Naive thymus-derived CD4-positive, alpha-beta T cell (primary cell): ENCODE data around the gene LDAH. TPM values are rescaled to one million over a fixed set of nuclear protein-coding genes. Genes with fewer than 3 reads are reported as not detected.

ENCODE experiments used
- ATAC-seq: fragments of 150-1000 bp; cut with Tn5 transposase; 2 replicates; pipeline ENCODE4 v1.10.0; 2021; ENCODE audit warnings: mild to moderate bottlenecking, moderate library complexity
- CTCF ChIA-PET: fragments of 350-600 bp; sonication (Branson Sonifier 250); formaldehyde crosslinking; loops from one replicate; lab custom pipeline; 2021; ENCODE audit warnings: antibody characterized with exemption; lab: Charles Lee
- POLR2A ChIA-PET: fragments of 350-600 bp; sonication (Branson Sonifier 250); formaldehyde crosslinking; loops from one replicate; lab custom pipeline; 2021; ENCODE audit warnings: antibody characterized with exemption, inconsistent platforms; lab: Charles Lee
- DNase-seq, 9 donors: peaks; one replicate each; pipeline versions ENCODE4 v3.0.0 to v3.0.0-alpha.2; 2020 to 2022; ENCODE audit warnings: mixed read lengths in 1 of 9
- H3K27ac ChIP-seq: one replicate; pipeline ENCODE4 v1.7.0; 2013; ENCODE audit warnings: mild to moderate bottlenecking, low read depth, low read length, moderate library complexity
- H3K27me3 ChIP-seq, 2 donors: one replicate each; pipeline ENCODE4 v1.7.0; 2013; ENCODE audit warnings: low read length in 2 of 2, mild to moderate bottlenecking in 2 of 2, moderate library complexity in 2 of 2; ENCODE audit not compliant: control insufficient read depth in 2 of 2, insufficient read depth in 2 of 2
- H3K36me3 ChIP-seq, 3 experiments: 1 replicate in 2 of 3; 2 replicates in 1 of 3; pipeline ENCODE4 v1.7.0; 2013; ENCODE audit warnings: low read length in 3 of 3, mild to moderate bottlenecking in 3 of 3, moderate library complexity in 1 of 3; ENCODE audit not compliant: insufficient read depth in 3 of 3, control insufficient read depth in 2 of 3
- H3K4me1 ChIP-seq, 2 donors: one replicate each; pipeline ENCODE4 v1.7.0; 2013; ENCODE audit warnings: low read length in 2 of 2, mild to moderate bottlenecking in 2 of 2, moderate library complexity in 1 of 2; ENCODE audit not compliant: control insufficient read depth in 2 of 2, insufficient read depth in 2 of 2
- H3K4me3 ChIP-seq: 2 replicates; pipeline ENCODE4 v1.7.0; 2013; ENCODE audit warnings: mild to moderate bottlenecking, low read length
- H3K9me3 ChIP-seq, 3 experiments: 1 replicate in 2 of 3; 2 replicates in 1 of 3; pipeline ENCODE4 v1.7.0; 2013; ENCODE audit warnings: low read length in 3 of 3; ENCODE audit not compliant: control insufficient read depth in 2 of 3
- H3K27ac Mint-ChIP-seq, 9 donors: one replicate each; pipeline ENCODE4 v1.8.0; 2020 to 2022; ENCODE audit warnings: mixed read lengths in 9 of 9, mild to moderate bottlenecking in 8 of 9, moderate library complexity in 5 of 9, inconsistent platforms in 2 of 9
- H3K27me3 Mint-ChIP-seq, 5 donors: one replicate each; pipeline ENCODE4 v1.8.0; 2021 to 2022; ENCODE audit warnings: mixed read lengths in 5 of 5, mild to moderate bottlenecking in 1 of 5
- H3K36me3 Mint-ChIP-seq, 5 donors: one replicate each; pipeline ENCODE4 v1.8.0; 2020 to 2022; ENCODE audit warnings: mixed read lengths in 5 of 5, mild to moderate bottlenecking in 3 of 5, inconsistent platforms in 1 of 5
- H3K4me1 Mint-ChIP-seq, 7 donors: one replicate each; pipeline ENCODE4 v1.8.0; 2020 to 2022; ENCODE audit warnings: mixed read lengths in 7 of 7, mild to moderate bottlenecking in 3 of 7, inconsistent platforms in 1 of 7
- H3K4me3 Mint-ChIP-seq, 10 donors: one replicate each; pipeline ENCODE4 v1.8.0; 2020 to 2022; ENCODE audit warnings: mild to moderate bottlenecking in 10 of 10, mixed read lengths in 10 of 10, moderate library complexity in 6 of 10, inconsistent platforms in 2 of 10
- H3K9me3 Mint-ChIP-seq, 11 donors: one replicate each; pipeline ENCODE4 v1.8.0; 2020 to 2022; ENCODE audit warnings: mixed read lengths in 11 of 11, mild to moderate bottlenecking in 4 of 11, inconsistent platforms in 1 of 11, moderate library complexity in 1 of 11
- intact Hi-C, 2 donors: fragments of 100-400 bp; cut with micrococcal nuclease; formaldehyde crosslinking; loops; one replicate each; pipeline ENCODE4 v1.15.1; 2023
- polyA plus RNA-seq, 2 donors: library from polyadenylated mRNA; unstranded; fragments of 300-500 nt; fragmentation: Illumina TruSeq; gene quantifications; one replicate each; pipeline ENCODE4 v1.2.3, GENCODE V29; 2021
- total RNA-seq, 6 experiments: library from RNA in 5 of 6; stranded (reverse) in 5 of 6; gene quantifications; 1 replicate in 5 of 6; 2 replicates in 1 of 6; pipeline ENCODE4 v1.2.3 and lab custom pipeline; 2021 to 2026

The LDAH gene
- total and polyA plus RNA-seq, 7 experiments from 2014 or later = 8.6 to 29.8 (median 15.8) TPM

- H3K9me3 ChIP-seq = no peaks in the 10 kb centered on the region
- H3K36me3 Mint-ChIP-seq = peaks cover 0 to 4% (median under 1%) of the 10 kb centered on the region in 5 donors
- peaks cover 0 to 6% (median 1%) of the 10 kb centered on the region in 7 donors for H3K4me1 Mint-ChIP-seq
- H3K27ac ChIP-seq = no peak overlapping the region
- H3K36me3 ChIP-seq = peaks cover 0 to 9% (median 0%) of the 10 kb centered on the region in 3 experiments
- H3K9me3 Mint-ChIP-seq = no peaks in the 10 kb centered on the region
- DNase-seq (no peak), ATAC-seq (peak; percentile 18)
- no peak overlapping the region for H3K4me3 Mint-ChIP-seq
- ChIA-PET CTCF (interaction anchor here (0.8 to 2.2 kb wide), 2 partner anchors 14 to 15 kb away, joined by 3 to 8 read pairs; no protein-coding TSS in a partner anchor), POLR2A (no interaction called here)
- H3K27ac Mint-ChIP-seq = no peak overlapping the region
- no peaks in the 10 kb centered on the region for H3K4me1 ChIP-seq
- intact Hi-C loops = no loop called here
- H3K4me3 ChIP-seq = no peak overlapping the region
- H3K27me3 Mint-ChIP-seq = peaks cover 5 to 31% (median 15%) of the 10 kb centered on the region in 5 donors
- H3K27me3 ChIP-seq = peaks cover 0 to 3% of the 10 kb centered on the region in 2 donors
Observed at GRCh38 chr2:20676353-20677215, 146.3 kb downstream of the LDAH start.

- H3K36me3 ChIP-seq = peaks cover 0 to 3% (median 0%) of the 10 kb centered on the region in 3 experiments
- no peak for DNase-seq
- Mint-ChIP-seq H3K9me3 (peaks cover 0 to 1% (median 0%) of the 10 kb centered on the region in 11 donors), H3K27me3 (peaks cover 5 to 37% (median 15%) of the 10 kb centered on the region in 5 donors), H3K4me1 (peaks cover 0 to 8% (median 3%) of the 10 kb centered on the region in 7 donors), H3K36me3 (no peaks in the 10 kb centered on the region), H3K4me3 (no peak overlapping the region), H3K27ac (no peak overlapping the region)
- H3K4me3 ChIP-seq = no peak overlapping the region
- H3K9me3 ChIP-seq = no peaks in the 10 kb centered on the region
- ChIA-PET CTCF (interaction anchor here (0.8 to 2.2 kb wide), 2 partner anchors 13 to 15 kb away, joined by 3 to 8 read pairs; no protein-coding TSS in a partner anchor), POLR2A (no interaction called here)
- H3K27me3 ChIP-seq = peaks cover 0 to 5% of the 10 kb centered on the region in 2 donors
- intact Hi-C loops = no loop called here
- H3K27ac ChIP-seq = no peak overlapping the region
- no peaks in the 10 kb centered on the region for H3K4me1 ChIP-seq
- ATAC-seq = peak; percentile 72
Observed at GRCh38 chr2:20675701-20676352, 147.1 kb downstream of the LDAH start.

DNA sequence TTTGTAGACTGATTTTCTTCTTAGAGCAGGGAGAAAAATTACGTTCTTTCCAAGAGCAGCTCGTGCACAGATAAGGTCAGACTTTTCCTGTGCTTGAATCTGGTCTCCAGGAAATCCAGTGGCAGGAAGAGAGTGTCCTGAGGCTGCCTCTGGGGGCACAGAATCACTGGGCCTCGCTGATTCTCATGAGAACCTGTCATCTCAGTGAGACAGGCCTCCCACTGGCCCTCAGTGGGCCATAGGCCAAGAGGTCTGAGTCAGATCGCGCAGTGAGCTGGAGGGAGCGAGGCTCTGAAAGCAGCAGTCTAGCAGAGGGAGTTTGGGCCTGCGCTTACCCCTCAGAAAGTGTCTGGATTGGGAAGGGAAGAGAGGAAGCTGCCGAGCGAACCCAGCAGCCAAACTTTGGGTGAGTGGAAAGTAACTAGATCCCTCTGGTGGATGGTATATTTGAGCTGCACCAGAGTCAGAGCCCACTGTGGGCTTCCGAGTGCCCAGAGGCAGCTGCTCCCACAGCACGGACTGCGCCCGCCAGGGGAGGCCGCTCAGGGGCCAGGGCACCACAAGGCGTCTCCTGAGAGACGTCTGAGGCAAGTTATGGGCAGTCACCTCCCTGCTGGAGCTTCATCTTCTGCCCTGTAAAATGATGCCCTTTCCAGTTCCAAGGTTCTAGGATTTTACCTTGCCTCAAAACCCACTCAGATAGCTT is 147.8 kb downstream of the LDAH start:
- ChIA-PET CTCF (interaction anchor here (0.8 to 2.2 kb wide), 2 partner anchors 12 to 14 kb away, joined by 3 to 8 read pairs; no protein-coding TSS in a partner anchor), POLR2A (no interaction called here)
- H3K27ac ChIP-seq = no peak overlapping the region
- no peaks in the 10 kb centered on the region for H3K36me3 Mint-ChIP-seq
- peaks cover 0 to 1% (median 0%) of the 10 kb centered on the region in 11 donors for H3K9me3 Mint-ChIP-seq
- H3K27me3 ChIP-seq = peaks cover 0 to 5% of the 10 kb centered on the region in 2 donors
- H3K4me1 Mint-ChIP-seq = peaks cover 0 to 8% (median 3%) of the 10 kb centered on the region in 7 donors
- H3K36me3 ChIP-seq = no peaks in the 10 kb centered on the region
- intact Hi-C loops = no loop called here
- H3K27ac Mint-ChIP-seq = no peak overlapping the region
- peak overlapping the region in 1 of 10 donors; percentile 61 for H3K4me3 Mint-ChIP-seq
- DNase-seq (no peak), ATAC-seq (no peak)
- no peak overlapping the region for H3K4me3 ChIP-seq
- H3K9me3 ChIP-seq = no peaks in the 10 kb centered on the region
- peaks cover 5 to 37% (median 15%) of the 10 kb centered on the region in 5 donors for H3K27me3 Mint-ChIP-seq
- H3K4me1 ChIP-seq = no peaks in the 10 kb centered on the region

DNA sequence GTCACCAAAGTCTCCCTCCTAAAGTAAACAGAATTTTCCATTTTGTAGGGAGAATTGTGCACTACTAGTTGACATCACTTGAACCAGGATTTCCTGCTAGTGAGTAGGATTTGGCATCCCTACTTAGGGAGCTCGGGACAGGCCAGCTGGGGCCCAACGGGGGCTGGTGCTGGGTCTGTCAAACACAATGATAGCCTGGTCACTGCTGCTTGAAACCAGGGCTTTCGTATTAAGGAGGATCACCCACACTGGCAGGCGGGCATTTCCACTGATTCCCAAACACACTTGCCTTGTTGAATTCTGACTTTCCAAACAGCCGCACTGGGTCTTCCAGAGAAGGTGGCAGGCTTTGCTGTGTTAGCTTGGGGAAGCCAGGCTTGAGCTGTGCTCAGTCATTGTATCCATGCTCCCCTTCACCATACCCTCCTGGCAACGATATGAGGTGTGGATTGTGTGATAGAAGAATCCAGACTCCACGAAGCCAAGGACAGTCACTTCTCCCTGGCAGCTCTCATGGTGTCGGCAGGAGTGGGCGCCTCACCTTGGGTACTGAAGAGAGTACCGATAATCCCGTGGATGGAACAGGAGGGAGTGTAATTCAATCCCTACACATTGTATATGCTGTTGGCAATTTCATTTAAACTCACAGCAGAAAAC is 148.5 kb downstream of the LDAH start:
- Mint-ChIP-seq H3K4me1 (peaks cover 0 to 12% (median 5%) of the 10 kb centered on the region in 7 donors), H3K4me3 (no peak overlapping the region), H3K27ac (peak overlapping the region in 1 of 9 donors; percentile 45), H3K27me3 (peaks cover 6 to 42% (median 22%) of the 10 kb centered on the region in 5 donors), H3K9me3 (peaks cover 0 to 1% (median 0%) of the 10 kb centered on the region in 11 donors), H3K36me3 (no peaks in the 10 kb centered on the region)
- DNase-seq (no peak), ATAC-seq (no peak)
- Histone ChIP-seq H3K9me3 (no peaks in the 10 kb centered on the region), H3K27ac (no peak overlapping the region), H3K4me1 (no peaks in the 10 kb centered on the region), H3K36me3 (no peaks in the 10 kb centered on the region), H3K27me3 (peaks cover 0 to 5% of the 10 kb centered on the region in 2 donors), H3K4me3 (no peak overlapping the region)
- CTCF ChIA-PET = no interaction called here
- POLR2A ChIA-PET = no interaction called here
- intact Hi-C loops = no loop called here

DNA sequence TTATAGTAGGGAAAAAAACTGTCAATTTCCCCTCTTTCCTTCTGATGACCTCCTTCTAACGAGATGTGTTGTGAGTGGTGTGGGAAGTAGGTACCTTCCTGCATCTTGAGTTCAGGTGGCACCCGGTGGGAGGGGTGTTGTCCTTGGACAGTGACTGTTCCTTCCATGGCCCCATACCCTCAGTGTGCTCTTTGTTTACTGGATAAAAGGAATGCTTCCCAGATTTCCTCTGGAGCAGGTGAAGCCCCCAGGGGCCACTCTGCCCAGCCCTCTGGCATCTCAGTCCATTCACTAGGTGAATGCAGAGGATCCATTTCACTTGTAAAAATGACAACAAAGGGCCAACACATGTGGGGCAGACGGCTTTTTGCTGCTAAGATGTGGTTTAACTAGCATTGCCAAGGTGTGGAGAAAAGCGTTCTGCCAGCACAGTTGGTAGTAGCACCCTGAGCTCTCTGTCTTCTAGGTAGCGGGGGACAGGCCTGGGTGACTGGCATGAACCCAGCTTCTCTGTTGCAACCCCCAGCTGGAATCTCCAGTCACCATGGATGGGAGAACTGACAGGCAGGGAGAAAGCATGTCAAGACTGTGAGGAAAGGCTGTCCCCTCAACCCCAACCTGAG is 149.1 kb downstream of the LDAH start:
- Mint-ChIP-seq H3K27me3 (peaks cover 6 to 48% (median 22%) of the 10 kb centered on the region in 5 donors), H3K36me3 (no peaks in the 10 kb centered on the region), H3K9me3 (peaks cover 0 to 1% (median 0%) of the 10 kb centered on the region in 11 donors), H3K27ac (no peak overlapping the region), H3K4me3 (no peak overlapping the region), H3K4me1 (peaks cover 0 to 16% (median 5%) of the 10 kb centered on the region in 7 donors)
- Histone ChIP-seq H3K27me3 (peaks cover 0 to 5% of the 10 kb centered on the region in 2 donors), H3K9me3 (no peaks in the 10 kb centered on the region), H3K4me1 (no peaks in the 10 kb centered on the region), H3K27ac (no peak overlapping the region), H3K36me3 (no peaks in the 10 kb centered on the region), H3K4me3 (no peak overlapping the region)
- DNase-seq (no peak), ATAC-seq (no peak)
- intact Hi-C loops = no loop called here
- CTCF ChIA-PET = interaction anchor here (0.7 kb wide), 2 partner anchors 9 to 10 kb away, joined by 5 to 6 read pairs; no protein-coding TSS in a partner anchor
- POLR2A ChIA-PET = no interaction called here
